ENCODE results near the gene LAD1. TPM values are rescaled to one million over a fixed set of nuclear protein-coding genes. Genes with fewer than 3 reads are reported as not detected.
A peak's percentile ranks its signal among the peaks of the same experiment; 100 is the strongest.

Gene LAD1
- total RNA-seq, 2 donors from 2014 or later = 13.5 to 13.6 TPM

DNA sequence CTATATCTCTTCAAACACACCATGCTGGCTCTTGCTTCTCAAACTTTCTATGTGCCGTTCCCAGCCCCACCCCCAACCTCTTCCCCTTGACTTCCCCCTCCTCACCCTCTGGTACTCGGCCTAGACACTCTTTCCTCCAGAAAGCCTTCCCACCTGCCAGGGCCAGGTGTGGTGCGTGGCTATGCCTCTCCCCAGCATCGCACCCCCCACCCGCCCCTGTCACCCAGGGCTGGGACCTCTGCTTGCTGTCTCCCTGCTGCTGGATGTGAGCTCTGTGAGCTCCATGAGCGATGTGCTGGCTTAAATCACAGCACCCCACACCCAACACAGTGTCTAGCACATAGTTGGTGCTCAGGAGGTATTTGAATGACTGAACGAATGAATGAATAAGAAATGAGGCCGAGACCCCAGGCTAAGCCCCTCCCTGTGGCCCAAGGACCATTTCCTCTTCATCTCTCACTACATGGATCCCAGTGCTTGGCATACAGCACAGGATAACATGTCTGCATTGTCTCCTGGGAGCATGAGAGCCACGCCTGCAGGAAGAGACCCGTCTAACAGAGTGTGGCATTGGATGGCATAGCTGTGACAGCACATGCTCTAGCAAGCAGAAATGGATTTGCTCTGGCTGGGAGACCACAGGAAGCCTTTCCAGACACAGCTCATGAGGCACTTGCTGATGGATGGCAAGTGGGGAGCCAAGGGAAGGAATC lies 41.3 kb downstream of the LAD1 start:
- no peak overlapping the region for H3K4me3 ChIP-seq (ENCODE audit: low read length)
- no peaks in the 10 kb centered on the region for H3K4me1 ChIP-seq (ENCODE audit: control insufficient read depth, insufficient read depth, low read length)
- H3K9me3 ChIP-seq (ENCODE audit: control insufficient read depth, low read length) = no peaks in the 10 kb centered on the region
- no peak overlapping the region for H3K27ac Mint-ChIP-seq
- no peaks in the 10 kb centered on the region for H3K27me3 ChIP-seq (ENCODE audit: control insufficient read depth, insufficient read depth, low read length, poor library complexity, severe bottlenecking)
- H3K27me3 Mint-ChIP-seq (ENCODE audit: insufficient read depth) = no peaks in the 10 kb centered on the region
- no peak overlapping the region for H3K9ac ChIP-seq (ENCODE audit: extremely low read depth, low read length, poor library complexity, severe bottlenecking)
- peaks cover 6% of the 10 kb centered on the region for H3K4me1 Mint-ChIP-seq
- peak; percentile 32 for DNase-seq
- TF ChIP-seq, protein P1, sequence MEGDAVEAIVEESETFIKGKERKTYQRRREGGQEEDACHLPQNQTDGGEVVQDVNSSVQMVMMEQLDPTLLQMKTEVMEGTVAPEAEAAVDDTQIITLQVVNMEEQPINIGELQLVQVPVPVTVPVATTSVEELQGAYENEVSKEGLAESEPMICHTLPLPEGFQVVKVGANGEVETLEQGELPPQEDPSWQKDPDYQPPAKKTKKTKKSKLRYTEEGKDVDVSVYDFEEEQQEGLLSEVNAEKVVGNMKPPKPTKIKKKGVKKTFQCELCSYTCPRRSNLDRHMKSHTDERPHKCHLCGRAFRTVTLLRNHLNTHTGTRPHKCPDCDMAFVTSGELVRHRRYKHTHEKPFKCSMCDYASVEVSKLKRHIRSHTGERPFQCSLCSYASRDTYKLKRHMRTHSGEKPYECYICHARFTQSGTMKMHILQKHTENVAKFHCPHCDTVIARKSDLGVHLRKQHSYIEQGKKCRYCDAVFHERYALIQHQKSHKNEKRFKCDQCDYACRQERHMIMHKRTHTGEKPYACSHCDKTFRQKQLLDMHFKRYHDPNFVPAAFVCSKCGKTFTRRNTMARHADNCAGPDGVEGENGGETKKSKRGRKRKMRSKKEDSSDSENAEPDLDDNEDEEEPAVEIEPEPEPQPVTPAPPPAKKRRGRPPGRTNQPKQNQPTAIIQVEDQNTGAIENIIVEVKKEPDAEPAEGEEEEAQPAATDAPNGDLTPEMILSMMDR (conservative IDR thresholded peaks at IDR 0.05) = no peak
- no peak overlapping the region for H3K4me3 Mint-ChIP-seq
- no peaks in the 10 kb centered on the region for H3K36me3 Mint-ChIP-seq (ENCODE audit: low read depth)
- H3K27ac ChIP-seq (ENCODE audit: low read depth, low read length) = no peak overlapping the region
- 90 to 100% methylated on average over 4 to 10 of the region's 10 CpGs for WGBS, 2 experiments (ENCODE audit: insufficient coverage in 1 of 2, insufficient read length in 1 of 2)
- no peaks in the 10 kb centered on the region for H3K36me3 ChIP-seq (ENCODE audit: control insufficient read depth, insufficient read depth, low read length)
- H3K9me3 Mint-ChIP-seq = no peaks in the 10 kb centered on the region

DNA sequence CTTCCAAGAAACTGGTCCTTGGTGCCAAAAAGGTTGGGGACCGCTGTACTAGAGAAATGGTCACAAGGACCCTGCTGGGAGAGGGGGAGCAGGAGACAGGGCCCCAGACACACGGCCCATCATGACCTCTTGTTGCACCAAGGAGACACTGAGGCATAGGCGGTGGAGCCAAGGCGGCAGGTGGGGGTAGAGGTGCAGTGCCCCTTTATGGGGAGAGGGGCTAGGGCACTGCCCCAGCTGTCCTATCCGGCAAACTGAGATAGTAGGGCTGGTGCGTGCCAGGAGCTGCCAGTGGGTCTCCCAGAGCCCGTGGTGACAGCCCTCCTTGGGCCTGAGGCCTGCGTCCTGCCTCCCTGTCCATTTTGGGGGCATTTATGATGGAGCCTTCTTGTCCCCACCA lies 41.9 kb downstream of the LAD1 start:
- H3K27ac ChIP-seq (ENCODE audit: low read depth, low read length) = no peak overlapping the region
- no peaks in the 10 kb centered on the region for H3K27me3 ChIP-seq (ENCODE audit: control insufficient read depth, insufficient read depth, low read length, poor library complexity, severe bottlenecking)
- H3K36me3 Mint-ChIP-seq (ENCODE audit: low read depth) = no peaks in the 10 kb centered on the region
- H3K36me3 ChIP-seq (ENCODE audit: control insufficient read depth, insufficient read depth, low read length) = no peaks in the 10 kb centered on the region
- DNase-seq = peak; percentile 31
- 96 to 97% methylated on average over 7 to 8 of the region's 8 CpGs for WGBS, 2 experiments (ENCODE audit: insufficient coverage in 1 of 2, insufficient read length in 1 of 2)
- H3K4me3 Mint-ChIP-seq = no peak overlapping the region
- no peak overlapping the region for H3K4me3 ChIP-seq (ENCODE audit: low read length)
- no peak overlapping the region for H3K27ac Mint-ChIP-seq
- H3K27me3 Mint-ChIP-seq (ENCODE audit: insufficient read depth) = no peaks in the 10 kb centered on the region
- H3K4me1 Mint-ChIP-seq = peaks cover 6% of the 10 kb centered on the region
- H3K9me3 Mint-ChIP-seq = no peaks in the 10 kb centered on the region
- H3K9me3 ChIP-seq (ENCODE audit: control insufficient read depth, low read length) = no peaks in the 10 kb centered on the region
- no peaks in the 10 kb centered on the region for H3K4me1 ChIP-seq (ENCODE audit: control insufficient read depth, insufficient read depth, low read length)
- no peak overlapping the region for H3K9ac ChIP-seq (ENCODE audit: extremely low read depth, low read length, poor library complexity, severe bottlenecking)
- TF ChIP-seq, protein P1 (conservative IDR thresholded peaks at IDR 0.05) = no peak

DNA sequence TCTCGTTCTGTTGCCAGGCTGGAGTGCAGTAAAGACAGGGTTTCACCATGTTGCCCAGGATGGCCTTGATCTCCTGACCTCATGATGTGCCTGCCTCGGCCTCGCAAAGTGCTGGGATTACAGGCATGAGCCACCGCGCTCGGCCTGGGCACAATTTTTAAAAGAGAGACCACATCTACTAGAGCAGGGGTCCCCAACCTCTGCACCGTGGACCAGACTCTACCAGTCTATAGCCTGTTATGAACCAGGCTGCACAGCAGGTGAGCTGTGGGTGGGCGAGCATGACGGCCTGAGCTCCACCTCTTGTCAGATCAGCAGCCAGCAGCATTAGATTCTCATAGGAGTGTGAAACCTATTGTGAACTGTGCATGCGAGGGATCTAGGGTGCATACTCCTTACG lies 42.4 kb downstream of the LAD1 start:
- Histone ChIP-seq H3K27me3 (ENCODE audit: control insufficient read depth, insufficient read depth, low read length, poor library complexity, severe bottlenecking) (no peaks in the 10 kb centered on the region), H3K4me3 (ENCODE audit: low read length) (no peak overlapping the region), H3K36me3 (ENCODE audit: control insufficient read depth, insufficient read depth, low read length) (no peaks in the 10 kb centered on the region), H3K27ac (ENCODE audit: low read depth, low read length) (no peak overlapping the region), H3K9me3 (ENCODE audit: control insufficient read depth, low read length) (no peaks in the 10 kb centered on the region), H3K4me1 (ENCODE audit: control insufficient read depth, insufficient read depth, low read length) (no peaks in the 10 kb centered on the region), H3K9ac (ENCODE audit: extremely low read depth, low read length, poor library complexity, severe bottlenecking) (no peak overlapping the region)
- 84 to 91% methylated on average over 9 to 11 of the region's 11 CpGs for WGBS, 2 experiments (ENCODE audit: insufficient coverage in 1 of 2, insufficient read length in 1 of 2)
- Mint-ChIP-seq H3K4me1 (peaks cover under 1% of the 10 kb centered on the region), H3K36me3 (ENCODE audit: low read depth) (no peaks in the 10 kb centered on the region), H3K27me3 (ENCODE audit: insufficient read depth) (no peaks in the 10 kb centered on the region), H3K4me3 (no peak overlapping the region), H3K9me3 (no peaks in the 10 kb centered on the region), H3K27ac (no peak overlapping the region)
- peak; percentile 40 for DNase-seq
- TF ChIP-seq, protein P1 (conservative IDR thresholded peaks at IDR 0.05) = no peak

Measured in endodermal cell (in vitro differentiated cells).